GM23338 (cell line): ENCODE data around the gene R3HDML. TPM values are rescaled to one million over a fixed set of nuclear protein-coding genes. Genes with fewer than 3 reads are reported as not detected.

Source experiments
- ATAC-seq: fragments of 200-7000 bp; cut with Tn5 transposase; 3 replicates; pipeline ENCODE4 v1.9.1; 2020
- DNase-seq: peaks from one replicate; pipeline ENCODE4 v3.0.0-alpha.2; 2015; ENCODE audit warnings: low spot score
- H2AFZ ChIP-seq: fragments of 200-600 bp; sonication (generic); 2 replicates; pipeline ENCODE4 v1.8.0; 2016; ENCODE audit warnings: antibody characterized with exemption, mild to moderate bottlenecking, moderate library complexity
- H3F3A ChIP-seq: fragments of 200-600 bp; sonication (generic); replicated peaks from 2 replicates; pipeline ENCODE4 v1.8.0; 2017; ENCODE audit warnings: antibody characterized with exemption, mixed run types, low read depth
- H3K27ac ChIP-seq: fragments of 200-600 bp; sonication (generic); 2 replicates; pipeline ENCODE4 v1.6.1; 2016; ENCODE audit warnings: low read depth
- H3K27me3 ChIP-seq: fragments of 200-600 bp; sonication (generic); 2 replicates; pipeline ENCODE4 v1.8.0; 2016; ENCODE audit warnings: mild to moderate bottlenecking, mixed run types, moderate library complexity; ENCODE audit not compliant: insufficient read depth
- H3K36me3 ChIP-seq: fragments of 200-600 bp; sonication (generic); 2 replicates; pipeline ENCODE4 v1.8.0; 2016; ENCODE audit warnings: mild to moderate bottlenecking; ENCODE audit not compliant: insufficient read depth
- H3K4me1 ChIP-seq: fragments of 200-600 bp; sonication (generic); 2 replicates; pipeline ENCODE4 v1.8.0; 2016; ENCODE audit warnings: mild to moderate bottlenecking, moderate library complexity; ENCODE audit not compliant: insufficient read depth
- H3K4me2 ChIP-seq: fragments of 200-600 bp; sonication (generic); 2 replicates; pipeline ENCODE4 v1.7.1; 2017; ENCODE audit warnings: mixed run types
- H3K4me3 ChIP-seq: fragments of 200-600 bp; sonication (generic); 2 replicates; pipeline ENCODE4 v1.6.1; 2016; ENCODE audit warnings: mixed run types
- H3K79me2 ChIP-seq: fragments of 200-600 bp; sonication (generic); replicated peaks from 2 replicates; pipeline ENCODE4 v1.8.0; 2017; ENCODE audit warnings: mild to moderate bottlenecking; ENCODE audit not compliant: insufficient read depth
- H3K9me2 ChIP-seq: fragments of 200-600 bp; sonication (generic); 2 replicates; pipeline ENCODE4 v1.8.0; 2017; ENCODE audit not compliant: insufficient read depth
- H4K20me1 ChIP-seq: fragments of 200-600 bp; sonication (generic); replicated peaks from 2 replicates; pipeline ENCODE4 v1.8.0; 2017; ENCODE audit warnings: mild to moderate bottlenecking; ENCODE audit not compliant: insufficient read depth
- H3K27ac Mint-ChIP-seq: 2 replicates; pipeline ENCODE4 v1.8.0; 2020; ENCODE audit warnings: inconsistent platforms, mild to moderate bottlenecking, moderate library complexity, mixed read lengths
- H3K27me3 Mint-ChIP-seq: 3 replicates; pipeline ENCODE4 v1.8.0; 2022; ENCODE audit warnings: low read depth, mild to moderate bottlenecking, moderate library complexity, mixed read lengths, inconsistent platforms; ENCODE audit not compliant: insufficient read depth, poor library complexity
- H3K36me3 Mint-ChIP-seq: 3 replicates; pipeline ENCODE4 v1.8.0; 2021; ENCODE audit warnings: low read depth, mild to moderate bottlenecking, inconsistent platforms, moderate library complexity, mixed read lengths
- H3K4me1 Mint-ChIP-seq: 3 replicates; pipeline ENCODE4 v1.8.0; 2020; ENCODE audit warnings: mild to moderate bottlenecking, inconsistent platforms, mixed read lengths
- H3K4me3 Mint-ChIP-seq: 3 replicates; pipeline ENCODE4 v1.8.0; 2021; ENCODE audit warnings: moderate library complexity, mild to moderate bottlenecking, inconsistent platforms, mixed read lengths
- H3K9me3 Mint-ChIP-seq: 3 replicates; pipeline ENCODE4 v1.8.0; 2020; ENCODE audit warnings: moderate library complexity, mild to moderate bottlenecking, inconsistent platforms, mixed read lengths
- CREB1 ChIP-seq: fragments of 250-450 bp; sonication (Bioruptor Pico); IDR thresholded peaks from 2 replicates; pipeline ENCODE4 v1.5.0; 2020; ENCODE audit warnings: low read depth, mild to moderate bottlenecking, moderate library complexity
- EZH2 ChIP-seq: fragments of 200-600 bp; sonication (generic); IDR thresholded peaks from one replicate; pipeline ENCODE4 v1.8.0; 2017; ENCODE audit warnings: antibody characterized with exemption, mild to moderate bottlenecking, low read depth; ENCODE audit not compliant: unreplicated experiment
- EZH2phosphoT487 ChIP-seq: fragments of 200-600 bp; sonication (generic); IDR thresholded peaks from one replicate; pipeline ENCODE4 v1.8.1; 2018; ENCODE audit warnings: antibody characterized with exemption; ENCODE audit not compliant: unreplicated experiment
- JUNB ChIP-seq: IDR thresholded peaks from one replicate; pipeline ENCODE4 v1.6.1; 2016; ENCODE audit warnings: antibody characterized with exemption; ENCODE audit not compliant: unreplicated experiment
- NANOG ChIP-seq: IDR thresholded peaks from 2 replicates; pipeline ENCODE4 v1.6.1; 2016; ENCODE audit warnings: antibody characterized with exemption, borderline replicate concordance
- POLR2AphosphoS5 ChIP-seq: IDR thresholded peaks from 2 replicates; pipeline ENCODE4 v1.6.1; 2016; ENCODE audit warnings: antibody characterized with exemption, low read depth
- STAT1 ChIP-seq: IDR thresholded peaks from one replicate; pipeline ENCODE4 v1.6.1; 2016; ENCODE audit warnings: antibody characterized with exemption; ENCODE audit not compliant: unreplicated experiment
- ZNF114 ChIP-seq: fragments of 250-450 bp; sonication (Bioruptor Pico); IDR thresholded peaks from 2 replicates; pipeline ENCODE4 v1.5.0; 2020; ENCODE audit warnings: mild to moderate bottlenecking, moderate library complexity
- ZNF331 ChIP-seq: fragments of 250-450 bp; sonication (Bioruptor Pico); IDR thresholded peaks from 2 replicates; pipeline ENCODE4 v1.5.0; 2020; ENCODE audit warnings: low read depth, mild to moderate bottlenecking, moderate library complexity
- polyA plus RNA-seq: library from polyadenylated mRNA; unstranded; fragments of >200 nt; fragmentation: Nextera tagmentation; extraction: Ambion mirVana; gene quantifications from 2 replicates; pipeline ENCODE4 v1.2.1, GENCODE V29; 2016
- total RNA-seq: library from RNA; depleted of rRNA; stranded (reverse); fragments of >200 nt; shearing (Covaris generic); gene quantifications from 2 replicates; pipeline ENCODE4 v1.2.3, GENCODE V29; 2014
- TF ChIP-seq, protein P1 (sequence below): IDR thresholded peaks from 2 replicates; pipeline ENCODE4 v1.6.1; 2016; ENCODE audit warnings: antibody characterized with exemption
- TF ChIP-seq, protein P2 (sequence below), 2 experiments: fragments of 200-600 bp in 1 of 2; sonication (generic) in 1 of 2; conservative IDR thresholded peaks; 2 replicates each; pipeline versions ENCODE4 v1.5.1 to v1.6.1; 2016 to 2017; ENCODE audit warnings: antibody characterized with exemption in 2 of 2, low read depth in 2 of 2, mild to moderate bottlenecking in 2 of 2, moderate library complexity in 1 of 2
- TF ChIP-seq, protein P3 (sequence below): fragments of 250-450 bp; sonication (Bioruptor Pico); IDR thresholded peaks from 2 replicates; pipeline ENCODE4 v1.5.0; 2020; ENCODE audit warnings: mild to moderate bottlenecking, moderate library complexity
- TF ChIP-seq, protein P4 (sequence below): IDR thresholded peaks from one replicate; pipeline ENCODE4 v1.6.1; 2018; ENCODE audit warnings: antibody characterized with exemption; ENCODE audit not compliant: unreplicated experiment

The R3HDML gene
- total and polyA plus RNA-seq, 2 experiments from 2014 or later, result not detected

DNA sequence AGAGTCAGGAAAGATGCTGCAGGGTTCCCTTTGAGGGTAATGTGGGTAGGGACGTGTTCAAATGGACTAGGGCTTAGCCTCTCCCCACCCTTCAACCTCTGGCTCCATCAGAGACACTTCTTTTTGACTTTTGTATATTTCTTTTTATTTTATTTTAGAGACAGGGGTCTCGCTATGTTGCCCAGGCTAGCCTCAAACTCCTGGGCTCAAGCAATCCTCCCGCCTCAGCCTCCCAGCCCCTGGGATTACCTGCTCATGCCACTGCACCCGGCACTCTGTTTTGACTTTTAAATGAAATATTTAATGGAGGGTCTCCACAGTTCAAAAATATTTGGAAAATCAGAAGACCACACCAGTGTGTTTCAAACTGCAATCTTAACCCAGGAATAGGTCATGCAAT is 27.2 kb downstream of the R3HDML start:
- Mint-ChIP-seq H3K27me3 (peaks cover 3% of the 10 kb centered on the region), H3K9me3 (no peaks in the 10 kb centered on the region), H3K27ac (no peak overlapping the region), H3K4me3 (no peak overlapping the region), H3K36me3 (no peaks in the 10 kb centered on the region), H3K4me1 (no peaks in the 10 kb centered on the region)
- Histone ChIP-seq H4K20me1 (no peaks in the 10 kb centered on the region), H3K27ac (no peak overlapping the region), H3K4me3 (no peak overlapping the region), H3K27me3 (no peaks in the 10 kb centered on the region), H3K79me2 (no peaks in the 10 kb centered on the region), H3K36me3 (no peaks in the 10 kb centered on the region), H3F3A (no peaks in the 10 kb centered on the region), H3K9me2 (no peaks in the 10 kb centered on the region), H3K4me1 (no peaks in the 10 kb centered on the region), H2AFZ (no peak overlapping the region), H3K4me2 (no peak overlapping the region)
- TF ChIP-seq STAT1, result no peak
- no peak for TF ChIP-seq ZNF114 (CRISPR knock-in tag)
- TF ChIP-seq, protein P1, sequence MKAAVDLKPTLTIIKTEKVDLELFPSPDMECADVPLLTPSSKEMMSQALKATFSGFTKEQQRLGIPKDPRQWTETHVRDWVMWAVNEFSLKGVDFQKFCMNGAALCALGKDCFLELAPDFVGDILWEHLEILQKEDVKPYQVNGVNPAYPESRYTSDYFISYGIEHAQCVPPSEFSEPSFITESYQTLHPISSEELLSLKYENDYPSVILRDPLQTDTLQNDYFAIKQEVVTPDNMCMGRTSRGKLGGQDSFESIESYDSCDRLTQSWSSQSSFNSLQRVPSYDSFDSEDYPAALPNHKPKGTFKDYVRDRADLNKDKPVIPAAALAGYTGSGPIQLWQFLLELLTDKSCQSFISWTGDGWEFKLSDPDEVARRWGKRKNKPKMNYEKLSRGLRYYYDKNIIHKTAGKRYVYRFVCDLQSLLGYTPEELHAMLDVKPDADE, result no peak
- TF ChIP-seq POLR2AphosphoS5, result no peak
- TF ChIP-seq, protein P2, sequence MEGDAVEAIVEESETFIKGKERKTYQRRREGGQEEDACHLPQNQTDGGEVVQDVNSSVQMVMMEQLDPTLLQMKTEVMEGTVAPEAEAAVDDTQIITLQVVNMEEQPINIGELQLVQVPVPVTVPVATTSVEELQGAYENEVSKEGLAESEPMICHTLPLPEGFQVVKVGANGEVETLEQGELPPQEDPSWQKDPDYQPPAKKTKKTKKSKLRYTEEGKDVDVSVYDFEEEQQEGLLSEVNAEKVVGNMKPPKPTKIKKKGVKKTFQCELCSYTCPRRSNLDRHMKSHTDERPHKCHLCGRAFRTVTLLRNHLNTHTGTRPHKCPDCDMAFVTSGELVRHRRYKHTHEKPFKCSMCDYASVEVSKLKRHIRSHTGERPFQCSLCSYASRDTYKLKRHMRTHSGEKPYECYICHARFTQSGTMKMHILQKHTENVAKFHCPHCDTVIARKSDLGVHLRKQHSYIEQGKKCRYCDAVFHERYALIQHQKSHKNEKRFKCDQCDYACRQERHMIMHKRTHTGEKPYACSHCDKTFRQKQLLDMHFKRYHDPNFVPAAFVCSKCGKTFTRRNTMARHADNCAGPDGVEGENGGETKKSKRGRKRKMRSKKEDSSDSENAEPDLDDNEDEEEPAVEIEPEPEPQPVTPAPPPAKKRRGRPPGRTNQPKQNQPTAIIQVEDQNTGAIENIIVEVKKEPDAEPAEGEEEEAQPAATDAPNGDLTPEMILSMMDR (conservative IDR thresholded peaks at IDR 0.05; ENCODE audit: low read depth in 2 of 2), result no peak
- TF ChIP-seq CREB1, result no peak
- TF ChIP-seq EZH2phosphoT487, result no peak
- TF ChIP-seq, protein P3, sequence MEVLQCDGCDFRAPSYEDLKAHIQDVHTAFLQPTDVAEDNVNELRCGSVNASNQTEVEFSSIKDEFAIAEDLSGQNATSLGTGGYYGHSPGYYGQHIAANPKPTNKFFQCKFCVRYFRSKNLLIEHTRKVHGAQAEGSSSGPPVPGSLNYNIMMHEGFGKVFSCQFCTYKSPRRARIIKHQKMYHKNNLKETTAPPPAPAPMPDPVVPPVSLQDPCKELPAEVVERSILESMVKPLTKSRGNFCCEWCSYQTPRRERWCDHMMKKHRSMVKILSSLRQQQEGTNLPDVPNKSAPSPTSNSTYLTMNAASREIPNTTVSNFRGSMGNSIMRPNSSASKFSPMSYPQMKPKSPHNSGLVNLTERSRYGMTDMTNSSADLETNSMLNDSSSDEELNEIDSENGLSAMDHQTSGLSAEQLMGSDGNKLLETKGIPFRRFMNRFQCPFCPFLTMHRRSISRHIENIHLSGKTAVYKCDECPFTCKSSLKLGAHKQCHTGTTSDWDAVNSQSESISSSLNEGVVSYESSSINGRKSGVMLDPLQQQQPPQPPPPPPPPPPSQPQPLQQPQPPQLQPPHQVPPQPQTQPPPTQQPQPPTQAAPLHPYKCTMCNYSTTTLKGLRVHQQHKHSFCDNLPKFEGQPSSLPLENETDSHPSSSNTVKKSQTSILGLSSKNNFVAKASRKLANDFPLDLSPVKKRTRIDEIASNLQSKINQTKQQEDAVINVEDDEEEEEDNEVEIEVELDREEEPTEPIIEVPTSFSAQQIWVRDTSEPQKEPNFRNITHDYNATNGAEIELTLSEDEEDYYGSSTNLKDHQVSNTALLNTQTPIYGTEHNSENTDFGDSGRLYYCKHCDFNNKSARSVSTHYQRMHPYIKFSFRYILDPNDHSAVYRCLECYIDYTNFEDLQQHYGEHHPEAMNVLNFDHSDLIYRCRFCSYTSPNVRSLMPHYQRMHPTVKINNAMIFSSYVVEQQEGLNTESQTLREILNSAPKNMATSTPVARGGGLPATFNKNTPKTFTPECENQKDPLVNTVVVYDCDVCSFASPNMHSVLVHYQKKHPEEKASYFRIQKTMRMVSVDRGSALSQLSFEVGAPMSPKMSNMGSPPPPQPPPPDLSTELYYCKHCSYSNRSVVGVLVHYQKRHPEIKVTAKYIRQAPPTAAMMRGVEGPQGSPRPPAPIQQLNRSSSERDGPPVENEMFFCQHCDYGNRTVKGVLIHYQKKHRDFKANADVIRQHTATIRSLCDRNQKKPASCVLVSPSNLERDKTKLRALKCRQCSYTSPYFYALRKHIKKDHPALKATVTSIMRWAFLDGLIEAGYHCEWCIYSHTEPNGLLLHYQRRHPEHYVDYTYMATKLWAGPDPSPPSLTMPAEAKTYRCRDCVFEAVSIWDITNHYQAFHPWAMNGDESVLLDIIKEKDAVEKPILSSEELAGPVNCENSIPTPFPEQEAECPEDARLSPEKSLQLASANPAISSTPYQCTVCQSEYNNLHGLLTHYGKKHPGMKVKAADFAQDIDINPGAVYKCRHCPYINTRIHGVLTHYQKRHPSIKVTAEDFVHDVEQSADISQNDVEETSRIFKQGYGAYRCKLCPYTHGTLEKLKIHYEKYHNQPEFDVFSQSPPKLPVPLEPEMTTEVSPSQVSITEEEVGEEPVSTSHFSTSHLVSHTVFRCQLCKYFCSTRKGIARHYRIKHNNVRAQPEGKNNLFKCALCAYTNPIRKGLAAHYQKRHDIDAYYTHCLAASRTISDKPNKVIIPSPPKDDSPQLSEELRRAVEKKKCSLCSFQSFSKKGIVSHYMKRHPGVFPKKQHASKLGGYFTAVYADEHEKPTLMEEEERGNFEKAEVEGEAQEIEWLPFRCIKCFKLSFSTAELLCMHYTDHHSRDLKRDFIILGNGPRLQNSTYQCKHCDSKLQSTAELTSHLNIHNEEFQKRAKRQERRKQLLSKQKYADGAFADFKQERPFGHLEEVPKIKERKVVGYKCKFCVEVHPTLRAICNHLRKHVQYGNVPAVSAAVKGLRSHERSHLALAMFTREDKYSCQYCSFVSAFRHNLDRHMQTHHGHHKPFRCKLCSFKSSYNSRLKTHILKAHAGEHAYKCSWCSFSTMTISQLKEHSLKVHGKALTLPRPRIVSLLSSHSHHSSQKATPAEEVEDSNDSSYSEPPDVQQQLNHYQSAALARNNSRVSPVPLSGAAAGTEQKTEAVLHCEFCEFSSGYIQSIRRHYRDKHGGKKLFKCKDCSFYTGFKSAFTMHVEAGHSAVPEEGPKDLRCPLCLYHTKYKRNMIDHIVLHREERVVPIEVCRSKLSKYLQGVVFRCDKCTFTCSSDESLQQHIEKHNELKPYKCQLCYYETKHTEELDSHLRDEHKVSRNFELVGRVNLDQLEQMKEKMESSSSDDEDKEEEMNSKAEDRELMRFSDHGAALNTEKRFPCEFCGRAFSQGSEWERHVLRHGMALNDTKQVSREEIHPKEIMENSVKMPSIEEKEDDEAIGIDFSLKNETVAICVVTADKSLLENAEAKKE (CRISPR knock-in tag), result no peak
- TF ChIP-seq NANOG, result no peak
- no peak for TF ChIP-seq ZNF331 (CRISPR knock-in tag)
- no peak for TF ChIP-seq JUNB
- TF ChIP-seq, protein P4, sequence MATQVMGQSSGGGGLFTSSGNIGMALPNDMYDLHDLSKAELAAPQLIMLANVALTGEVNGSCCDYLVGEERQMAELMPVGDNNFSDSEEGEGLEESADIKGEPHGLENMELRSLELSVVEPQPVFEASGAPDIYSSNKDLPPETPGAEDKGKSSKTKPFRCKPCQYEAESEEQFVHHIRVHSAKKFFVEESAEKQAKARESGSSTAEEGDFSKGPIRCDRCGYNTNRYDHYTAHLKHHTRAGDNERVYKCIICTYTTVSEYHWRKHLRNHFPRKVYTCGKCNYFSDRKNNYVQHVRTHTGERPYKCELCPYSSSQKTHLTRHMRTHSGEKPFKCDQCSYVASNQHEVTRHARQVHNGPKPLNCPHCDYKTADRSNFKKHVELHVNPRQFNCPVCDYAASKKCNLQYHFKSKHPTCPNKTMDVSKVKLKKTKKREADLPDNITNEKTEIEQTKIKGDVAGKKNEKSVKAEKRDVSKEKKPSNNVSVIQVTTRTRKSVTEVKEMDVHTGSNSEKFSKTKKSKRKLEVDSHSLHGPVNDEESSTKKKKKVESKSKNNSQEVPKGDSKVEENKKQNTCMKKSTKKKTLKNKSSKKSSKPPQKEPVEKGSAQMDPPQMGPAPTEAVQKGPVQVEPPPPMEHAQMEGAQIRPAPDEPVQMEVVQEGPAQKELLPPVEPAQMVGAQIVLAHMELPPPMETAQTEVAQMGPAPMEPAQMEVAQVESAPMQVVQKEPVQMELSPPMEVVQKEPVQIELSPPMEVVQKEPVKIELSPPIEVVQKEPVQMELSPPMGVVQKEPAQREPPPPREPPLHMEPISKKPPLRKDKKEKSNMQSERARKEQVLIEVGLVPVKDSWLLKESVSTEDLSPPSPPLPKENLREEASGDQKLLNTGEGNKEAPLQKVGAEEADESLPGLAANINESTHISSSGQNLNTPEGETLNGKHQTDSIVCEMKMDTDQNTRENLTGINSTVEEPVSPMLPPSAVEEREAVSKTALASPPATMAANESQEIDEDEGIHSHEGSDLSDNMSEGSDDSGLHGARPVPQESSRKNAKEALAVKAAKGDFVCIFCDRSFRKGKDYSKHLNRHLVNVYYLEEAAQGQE, result no peak
- TF ChIP-seq EZH2, result no peak
- DNase-seq (no peak), ATAC-seq (no peak)
